Measurements from ENCODE around the gene EWSR1. TPM values are rescaled to one million over a fixed set of nuclear protein-coding genes. Genes with fewer than 3 reads are reported as not detected.
A peak's percentile ranks its signal among the peaks of the same experiment; 100 is the strongest.
"Not testable (repeated sequence)": the region's sequence is repeated elsewhere in the genome, so short reads cannot be mapped to it uniquely, and the experiment has no call there.

Gene EWSR1
- total and polyA plus RNA-seq, 5 experiments from 2014 or later: 141 to 292 (median 215) TPM

DNA sequence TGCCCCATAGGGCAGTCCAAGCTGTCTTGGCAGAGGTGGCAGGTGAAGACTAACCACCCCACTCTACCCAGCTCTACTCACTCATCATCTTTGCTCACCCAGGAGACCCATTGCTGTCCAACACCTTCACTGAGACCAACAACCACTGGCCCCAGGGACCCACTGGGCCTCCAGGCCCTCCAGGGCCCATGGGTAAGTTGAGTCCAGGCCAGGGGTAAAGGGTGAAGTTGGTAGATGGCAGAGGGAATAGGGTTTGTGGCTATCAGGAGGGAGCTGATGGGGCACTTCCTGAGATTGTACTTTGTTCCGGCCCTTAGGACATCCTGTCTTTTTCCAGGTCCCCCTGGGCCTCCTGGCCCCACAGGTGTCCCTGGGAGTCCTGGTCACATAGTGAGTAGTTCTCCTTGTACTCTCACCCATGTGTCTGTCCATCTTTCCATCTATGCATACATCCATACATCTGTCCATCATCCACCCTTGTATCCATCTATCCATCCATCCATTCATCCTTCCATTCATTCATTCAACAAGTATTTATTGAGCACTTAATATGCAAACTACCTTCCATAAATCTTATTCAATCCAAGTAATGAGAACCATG, 34.7 kb upstream of the EWSR1 start:
- H3K9me3 Mint-ChIP-seq: peaks cover 0 to 10% (median 5%) of the 10 kb centered on the region in 9 donors
- DNase-seq (no peak), ATAC-seq (no peak)
- peak overlapping the region in 1 of 10 donors; percentile 31 for H3K27ac Mint-ChIP-seq
- H3K36me3 Mint-ChIP-seq: peaks cover 0 to 5% (median 0%) of the 10 kb centered on the region in 3 donors
- POLR2A ChIA-PET: no interaction called here
- peaks cover 0 to 5% (median 0%) of the 10 kb centered on the region in 5 donors for H3K27me3 Mint-ChIP-seq
- H3K4me3 Mint-ChIP-seq: no peak overlapping the region
- no peaks in the 10 kb centered on the region for H3K4me1 Mint-ChIP-seq

DNA sequence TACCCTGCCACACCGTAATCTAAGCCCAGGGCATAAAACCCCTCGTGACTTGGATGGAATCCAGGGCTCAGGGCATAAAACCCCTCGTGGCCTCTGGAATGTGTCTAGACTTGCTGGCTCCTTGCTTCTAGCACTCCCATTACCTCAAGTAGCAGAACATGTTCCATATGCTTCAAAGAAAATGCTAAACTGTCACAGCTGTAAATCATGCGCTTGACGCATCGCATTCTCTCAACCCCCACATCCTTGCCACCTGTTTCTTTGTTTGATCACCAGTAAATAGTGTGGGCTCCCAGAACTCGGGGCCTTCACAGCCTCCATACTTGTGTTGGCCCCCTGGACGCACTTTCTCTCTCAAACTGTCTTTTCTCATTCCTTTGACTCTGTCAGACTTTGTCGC, 27.6 kb upstream of the EWSR1 start:
- H3K9me3 Mint-ChIP-seq: peaks cover 3 to 45% (median 17%) of the 10 kb centered on the region in 9 donors
- ATAC-seq, POLR2A ChIA-PET: not testable (repeated sequence)

DNA sequence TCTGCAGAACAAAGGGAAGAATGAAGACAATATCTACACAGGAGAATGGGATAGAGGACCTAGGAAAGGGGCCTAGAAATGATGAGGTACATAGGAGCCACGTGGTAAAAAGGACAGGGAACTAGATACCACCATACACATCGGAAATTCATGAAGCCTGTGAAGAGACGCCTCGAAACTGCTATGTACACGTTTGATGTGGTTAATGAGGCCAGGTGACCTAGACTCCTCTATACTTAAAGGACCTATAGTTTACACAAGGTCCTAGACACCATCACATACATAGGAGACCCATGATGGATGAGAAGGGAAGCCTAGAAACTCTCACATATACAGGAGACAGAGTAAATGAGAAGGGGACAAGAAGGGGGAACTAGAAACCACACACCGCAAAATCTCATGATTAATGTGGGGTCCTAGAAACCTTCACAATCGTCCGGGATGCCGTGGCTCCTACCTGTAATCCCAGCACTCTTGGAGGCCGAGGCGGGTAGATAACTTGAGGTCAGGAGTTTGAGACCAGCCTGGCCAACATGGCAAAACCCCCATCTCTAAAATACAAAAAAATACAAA, 24.1 kb upstream of the EWSR1 start:
- H3K36me3 Mint-ChIP-seq: peaks cover 0 to 5% (median 4%) of the 10 kb centered on the region in 3 donors
- H3K4me3 Mint-ChIP-seq: no peak overlapping the region
- H3K27ac Mint-ChIP-seq: no peak overlapping the region
- peaks cover 3 to 18% (median 13%) of the 10 kb centered on the region in 5 donors for H3K27me3 Mint-ChIP-seq
- peaks cover 3 to 45% (median 17%) of the 10 kb centered on the region in 9 donors for H3K9me3 Mint-ChIP-seq
- POLR2A ChIA-PET: no interaction called here
- DNase-seq: no peak
- ATAC-seq: no peak
- H3K4me1 Mint-ChIP-seq: peaks cover 0 to 8% (median 2%) of the 10 kb centered on the region in 4 donors

More for the DNA sequence above, 27.6 kb upstream of the EWSR1 start:
- not testable (repeated sequence) for H3K36me3 Mint-ChIP-seq, H3K4me3 Mint-ChIP-seq, H3K27ac Mint-ChIP-seq, H3K4me1 Mint-ChIP-seq, DNase-seq
- H3K27me3 Mint-ChIP-seq: peaks cover 3 to 17% (median 12%) of the 10 kb centered on the region in 5 donors

DNA sequence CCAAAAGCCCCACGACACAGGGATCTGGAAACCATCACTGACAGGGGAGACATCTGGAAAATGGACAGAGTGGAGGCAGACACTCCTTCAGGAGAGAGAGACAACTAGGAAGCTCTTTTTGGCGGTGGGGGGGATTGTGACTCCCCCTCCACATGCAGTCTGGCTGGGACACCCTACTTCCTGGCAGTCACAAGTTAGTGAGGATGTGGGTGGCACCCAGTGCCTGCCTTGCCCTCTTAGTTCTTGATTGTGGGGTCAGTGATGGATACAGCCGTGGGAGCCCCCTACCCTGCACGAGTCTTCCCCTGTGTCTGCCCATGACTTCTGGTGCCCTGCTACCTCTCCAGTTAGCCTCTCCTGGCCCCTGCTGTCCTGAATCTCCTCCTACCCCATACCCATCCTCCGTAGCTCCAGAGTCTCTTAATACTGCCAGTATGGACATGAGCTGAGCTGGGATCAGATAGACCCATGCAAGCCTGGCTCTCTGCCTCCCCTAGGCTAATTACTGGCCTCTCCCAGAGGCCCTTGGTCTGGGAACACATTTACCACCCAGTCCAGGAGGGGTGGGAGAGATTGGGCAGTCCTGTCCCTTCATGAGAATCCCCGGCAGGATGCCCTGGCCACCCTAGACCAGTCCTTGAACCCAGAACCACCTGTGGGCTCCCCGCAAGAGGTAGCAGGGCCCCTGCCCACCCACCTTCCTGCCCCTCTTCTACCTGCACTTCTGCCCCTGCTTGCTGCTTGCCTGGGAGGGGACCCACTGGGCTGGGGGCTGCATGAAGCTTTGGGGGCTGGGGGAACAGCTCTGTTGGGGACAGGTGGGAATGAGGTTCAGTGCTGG, 23.1 kb upstream of the EWSR1 start:
- Mint-ChIP-seq H3K4me3 (no peak overlapping the region), H3K4me1 (peaks cover 0 to 8% (median 2%) of the 10 kb centered on the region in 4 donors), H3K27me3 (peaks cover 3 to 18% (median 13%) of the 10 kb centered on the region in 5 donors), H3K9me3 (peaks cover 0 to 37% (median 11%) of the 10 kb centered on the region in 9 donors), H3K27ac (peak overlapping the region in 1 of 10 donors; percentile 43), H3K36me3 (peaks cover 0 to 5% (median 0%) of the 10 kb centered on the region in 3 donors)
- POLR2A ChIA-PET: no interaction called here
- ATAC-seq (no peak), DNase-seq (no peak)

DNA sequence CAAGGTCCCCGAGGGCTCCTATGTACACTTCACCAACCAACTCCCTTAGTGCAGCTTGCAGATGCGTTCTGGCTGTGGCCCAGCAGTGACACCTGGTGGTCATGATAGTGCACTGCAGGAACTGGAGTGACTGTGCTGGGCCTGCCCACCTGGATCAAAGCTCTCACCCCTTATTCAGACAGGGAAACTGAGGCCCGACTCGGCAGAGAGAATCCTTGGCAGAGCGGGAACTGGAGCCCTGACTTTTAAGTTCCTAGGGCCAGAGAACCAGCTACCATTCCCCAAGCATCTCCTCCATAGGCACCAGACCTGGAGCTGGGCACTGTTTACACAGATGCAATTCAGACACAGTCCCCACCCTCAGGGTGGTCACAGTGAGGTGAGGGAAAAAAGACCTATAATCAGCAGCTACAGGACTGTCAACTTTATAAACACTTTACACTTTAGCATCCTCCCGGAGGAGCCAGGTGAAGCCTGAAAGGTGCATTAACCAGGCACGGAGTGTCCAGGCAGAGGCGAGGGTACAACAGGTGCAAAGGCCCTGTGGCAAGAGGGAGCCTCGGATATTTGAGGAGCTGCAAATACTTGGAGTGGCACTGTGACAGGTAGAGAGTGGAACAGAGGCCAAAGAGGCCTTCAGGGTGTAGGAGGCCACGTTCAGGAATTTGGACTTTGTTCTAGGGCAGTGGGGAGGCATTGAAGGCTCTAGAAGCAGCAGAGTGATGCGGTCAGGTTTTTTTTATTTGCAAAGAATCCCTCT, 22.3 kb upstream of the EWSR1 start:
- ATAC-seq (peak; percentile 87 to 88), DNase-seq (peak; percentile 42 to 80 (median 60))
- Mint-ChIP-seq H3K9me3 (peaks cover 0 to 29% (median 10%) of the 10 kb centered on the region in 9 donors), H3K27ac (peak overlapping the region in 1 of 10 donors; percentile 43), H3K4me3 (no peak overlapping the region), H3K4me1 (peaks cover 0 to 8% (median 2%) of the 10 kb centered on the region in 4 donors), H3K36me3 (peaks cover 0 to 5% (median 0%) of the 10 kb centered on the region in 3 donors), H3K27me3 (peaks cover 5 to 18% (median 13%) of the 10 kb centered on the region in 5 donors)
- POLR2A ChIA-PET: interaction anchor here (0.6 kb wide), 1 partner anchor 11 kb away, joined by 3 read pairs; no protein-coding TSS in a partner anchor

DNA sequence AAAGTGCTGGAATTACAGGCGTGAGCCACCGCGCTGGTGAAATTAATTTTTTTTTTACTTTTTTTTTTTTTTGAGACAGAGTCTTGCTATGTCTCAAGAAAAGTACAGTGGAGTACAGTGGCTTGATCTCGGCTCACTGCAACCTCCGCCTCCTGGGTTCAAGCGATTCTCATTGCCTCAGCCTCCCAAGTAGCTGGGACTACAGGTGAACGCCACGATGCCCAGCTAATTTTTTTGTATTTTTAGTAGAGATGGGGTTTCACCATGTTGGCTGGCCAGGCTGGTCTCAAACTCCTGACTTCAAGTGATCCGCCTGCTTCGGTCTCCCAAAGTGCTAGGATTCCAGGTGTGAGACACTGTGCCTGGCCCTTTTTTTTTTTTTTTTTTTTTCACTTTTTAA, 20.2 kb upstream of the EWSR1 start:
- POLR2A ChIA-PET: not testable (repeated sequence)

GRCh38 chr22:29251265-29251664, 16.8 kb upstream of the EWSR1 start:
- peaks cover 0 to 2% (median 0%) of the 10 kb centered on the region in 4 donors for H3K4me1 Mint-ChIP-seq
- H3K36me3 Mint-ChIP-seq: no peaks in the 10 kb centered on the region
- DNase-seq: no peak
- H3K4me3 Mint-ChIP-seq: no peak overlapping the region
- no peak for ATAC-seq
- H3K27me3 Mint-ChIP-seq: peaks cover 0 to 10% (median 3%) of the 10 kb centered on the region in 5 donors
- H3K9me3 Mint-ChIP-seq: no peaks in the 10 kb centered on the region
- POLR2A ChIA-PET: no interaction called here
- no peak overlapping the region for H3K27ac Mint-ChIP-seq

More for the DNA sequence above, 20.2 kb upstream of the EWSR1 start:
- DNase-seq, H3K4me3 Mint-ChIP-seq, H3K9me3 Mint-ChIP-seq, H3K36me3 Mint-ChIP-seq, H3K27ac Mint-ChIP-seq, ATAC-seq, H3K4me1 Mint-ChIP-seq: not testable (repeated sequence)
- H3K27me3 Mint-ChIP-seq: peaks cover 4 to 27% (median 13%) of the 10 kb centered on the region in 5 donors

DNA sequence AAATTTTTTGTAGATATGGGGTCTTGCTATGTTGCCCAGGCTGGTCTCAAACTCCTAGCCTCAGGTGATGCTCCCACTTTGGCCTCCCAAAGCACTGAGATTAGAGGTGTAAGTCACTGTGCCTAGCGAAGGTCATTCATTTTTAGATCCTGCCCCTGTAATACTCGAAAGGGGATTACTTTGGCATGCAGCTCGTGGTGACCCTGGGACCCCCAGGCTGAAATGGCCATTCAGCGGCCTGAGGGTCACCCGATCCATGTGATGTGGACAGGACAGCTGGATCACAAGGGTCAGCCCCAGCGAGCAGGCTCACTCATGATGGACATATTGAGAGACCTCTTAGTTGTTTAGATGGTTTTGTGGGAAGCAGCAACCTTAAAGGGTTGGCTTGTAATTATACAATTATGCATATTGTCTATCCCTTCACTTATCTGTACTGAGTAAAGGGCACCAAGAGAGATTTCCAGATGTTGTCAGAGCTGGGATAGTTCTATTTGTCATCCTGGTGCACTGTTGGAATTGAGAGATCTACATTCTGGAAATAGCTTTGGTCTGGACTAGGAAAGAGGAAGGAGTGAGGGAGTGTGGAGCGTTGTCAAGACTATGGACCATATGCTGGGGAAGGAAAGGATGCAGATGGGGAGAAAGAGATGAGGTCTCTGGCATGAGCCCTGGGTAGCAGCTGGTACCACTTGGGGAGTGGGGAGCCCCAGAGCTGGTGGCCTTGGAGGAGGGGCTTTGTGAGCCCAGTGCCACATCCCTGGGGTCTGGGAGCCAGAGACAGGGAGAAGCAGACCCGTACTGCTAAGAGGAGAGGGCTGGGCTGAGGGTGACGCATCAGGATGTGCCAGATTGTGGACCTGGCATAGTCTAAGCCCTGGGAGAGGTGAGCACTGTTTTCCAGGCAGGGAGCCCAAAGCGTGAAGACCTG, 15.8 kb upstream of the EWSR1 start:
- POLR2A ChIA-PET: no interaction called here
- H3K36me3 Mint-ChIP-seq: no peaks in the 10 kb centered on the region
- ATAC-seq: no peak
- H3K4me3 Mint-ChIP-seq: no peak overlapping the region
- no peaks in the 10 kb centered on the region for H3K9me3 Mint-ChIP-seq
- no peak for DNase-seq
- H3K27me3 Mint-ChIP-seq: peaks cover 0 to 10% (median 3%) of the 10 kb centered on the region in 5 donors
- no peak overlapping the region for H3K27ac Mint-ChIP-seq
- peaks cover 0 to 2% (median 0%) of the 10 kb centered on the region in 4 donors for H3K4me1 Mint-ChIP-seq

DNA sequence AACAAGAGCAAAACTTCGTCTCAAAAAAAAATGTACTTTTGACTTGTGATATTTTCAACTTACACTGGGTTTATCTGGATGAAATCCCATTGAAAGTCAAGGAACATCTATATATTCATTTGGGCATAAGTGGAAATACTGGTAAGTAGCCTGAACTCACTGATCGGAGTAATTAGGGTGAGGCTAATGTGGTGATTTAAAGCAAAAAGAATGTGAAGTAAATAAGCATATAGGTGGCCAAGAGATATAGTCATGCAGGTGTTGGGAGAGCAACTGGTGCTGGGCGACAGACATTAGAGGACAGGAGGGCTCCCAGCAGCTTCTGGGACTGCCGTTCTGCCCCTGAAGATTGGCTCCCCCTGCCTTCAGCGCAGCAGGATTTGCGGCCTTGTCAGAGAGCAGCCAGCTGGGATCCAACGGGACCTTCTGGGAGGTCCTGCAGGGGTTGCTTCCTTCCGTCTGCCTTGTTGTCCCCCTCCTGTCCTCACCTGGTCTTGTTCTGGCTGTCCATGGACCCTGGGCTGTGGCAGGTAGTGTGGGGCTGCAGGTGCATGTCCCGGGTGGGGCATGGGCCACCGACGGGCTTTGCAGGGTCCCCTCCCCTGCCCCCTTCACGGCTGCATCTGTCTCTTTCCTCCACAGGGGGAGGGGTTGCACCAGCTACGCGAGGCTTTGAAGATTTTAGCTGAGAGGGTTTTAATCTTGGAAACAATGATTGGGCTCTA, 14.3 kb upstream of the EWSR1 start:
- no peaks in the 10 kb centered on the region for H3K36me3 Mint-ChIP-seq
- H3K4me1 Mint-ChIP-seq: peaks cover 2 to 6% (median 3%) of the 10 kb centered on the region in 4 donors
- POLR2A ChIA-PET: no interaction called here
- H3K27ac Mint-ChIP-seq: no peak overlapping the region
- H3K9me3 Mint-ChIP-seq: no peaks in the 10 kb centered on the region
- ATAC-seq: no peak
- no peak for DNase-seq
- no peak overlapping the region for H3K4me3 Mint-ChIP-seq
- H3K27me3 Mint-ChIP-seq: peaks cover 0 to 10% (median 3%) of the 10 kb centered on the region in 5 donors

- POLR2A ChIA-PET: no interaction called here
- peaks cover 2 to 6% (median 3%) of the 10 kb centered on the region in 4 donors for H3K4me1 Mint-ChIP-seq
- H3K27ac Mint-ChIP-seq: no peak overlapping the region
- no peaks in the 10 kb centered on the region for H3K36me3 Mint-ChIP-seq
- H3K27me3 Mint-ChIP-seq: peaks cover 0 to 10% (median 3%) of the 10 kb centered on the region in 5 donors
- ATAC-seq (no peak), DNase-seq (no peak)
- no peak overlapping the region for H3K4me3 Mint-ChIP-seq
- H3K9me3 Mint-ChIP-seq: no peaks in the 10 kb centered on the region
Observed at GRCh38 chr22:29254286-29254660, 13.8 kb upstream of the EWSR1 start.

DNA sequence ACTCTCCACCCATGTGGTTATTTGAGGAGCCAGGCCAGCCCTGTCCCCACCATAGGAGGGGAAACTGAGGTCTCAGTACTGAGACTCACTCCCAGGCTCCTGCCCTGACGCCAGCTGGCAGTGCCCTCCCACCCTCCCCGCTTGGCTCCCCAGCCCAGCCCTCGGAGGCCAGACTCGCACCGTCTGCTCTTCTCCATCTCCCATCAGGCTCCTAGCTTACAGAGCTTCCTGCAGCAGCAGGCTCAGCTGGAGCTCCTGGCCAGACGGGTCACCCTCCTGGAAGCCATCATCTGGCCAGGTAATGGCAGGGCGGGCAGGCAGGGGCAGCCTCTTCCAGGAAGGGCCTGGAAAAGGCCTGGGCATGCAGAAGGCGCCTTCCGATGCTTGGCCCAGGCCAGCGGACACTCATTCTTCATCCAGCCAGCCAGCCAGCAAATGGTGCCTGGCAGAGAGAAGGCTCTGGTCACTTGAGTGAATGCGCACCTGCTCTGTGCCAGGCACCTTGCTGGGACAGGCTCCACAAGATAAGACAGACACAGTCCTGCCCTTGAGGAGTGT, 12.9 kb upstream of the EWSR1 start:
- H3K27me3 Mint-ChIP-seq: peaks cover 0 to 10% (median 3%) of the 10 kb centered on the region in 5 donors
- peaks cover 2 to 6% (median 3%) of the 10 kb centered on the region in 4 donors for H3K4me1 Mint-ChIP-seq
- H3K27ac Mint-ChIP-seq: no peak overlapping the region
- no peak for ATAC-seq
- POLR2A ChIA-PET: no interaction called here
- no peaks in the 10 kb centered on the region for H3K9me3 Mint-ChIP-seq
- DNase-seq: no peak
- H3K36me3 Mint-ChIP-seq: no peaks in the 10 kb centered on the region
- H3K4me3 Mint-ChIP-seq: peak overlapping the region in 1 of 10 donors; percentile 17
